CD4-positive, CD25-positive, alpha-beta regulatory T cell (primary cell): ENCODE data around the gene ADORA1. TPM values are rescaled to one million over a fixed set of nuclear protein-coding genes. Genes with fewer than 3 reads are reported as not detected.
A peak's percentile ranks its signal among the peaks of the same experiment; 100 is the strongest.

Experiments
- ATAC-seq, 2 donors: fragments of 150-1000 bp; cut with Tn5 transposase; one replicate each; pipeline ENCODE4 v1.10.0; 2021; ENCODE audit warnings: low read depth in 2 of 2, moderate number of reproducible peaks in 2 of 2, moderate library complexity in 1 of 2
- DNase-seq, 3 donors: peaks; one replicate each; pipeline versions ENCODE4 v3.0.0 to v3.0.0-alpha.2; 2012 to 2022; ENCODE audit warnings: mixed read lengths in 1 of 3
- H3K27ac ChIP-seq: one replicate; pipeline ENCODE4 v1.7.0; 2013; ENCODE audit warnings: mild to moderate bottlenecking, low read length; ENCODE audit not compliant: insufficient read depth, poor library complexity, severe bottlenecking
- H3K27me3 ChIP-seq: one replicate; pipeline ENCODE4 v1.7.0; 2013; ENCODE audit warnings: low read length; ENCODE audit not compliant: control insufficient read depth, insufficient read depth
- H3K36me3 ChIP-seq: one replicate; pipeline ENCODE4 v1.7.0; 2013; ENCODE audit warnings: mild to moderate bottlenecking, low read length, moderate library complexity; ENCODE audit not compliant: control insufficient read depth, insufficient read depth
- H3K4me1 ChIP-seq: 2 replicates; pipeline ENCODE4 v1.7.0; 2013; ENCODE audit warnings: mild to moderate bottlenecking, low read length; ENCODE audit not compliant: insufficient read depth, control insufficient read depth, poor library complexity, severe bottlenecking
- H3K4me3 ChIP-seq: one replicate; pipeline ENCODE4 v1.7.0; 2013; ENCODE audit warnings: low read depth, mild to moderate bottlenecking, low read length, moderate library complexity
- H3K9me3 ChIP-seq, 2 experiments: 1 replicate in 1 of 2; 2 replicates in 1 of 2; pipeline ENCODE4 v1.7.0; 2013; ENCODE audit warnings: low read length in 2 of 2, mild to moderate bottlenecking in 1 of 2, moderate library complexity in 1 of 2; ENCODE audit not compliant: control insufficient read depth in 2 of 2
- H3K27ac Mint-ChIP-seq, 3 donors: one replicate each; pipeline ENCODE4 v1.8.0; 2020 to 2022; ENCODE audit warnings: mild to moderate bottlenecking in 3 of 3, mixed read lengths in 3 of 3, moderate library complexity in 2 of 3
- H3K27me3 Mint-ChIP-seq: one replicate; pipeline ENCODE4 v1.8.0; 2022; ENCODE audit warnings: mild to moderate bottlenecking, mixed read lengths
- H3K36me3 Mint-ChIP-seq: one replicate; pipeline ENCODE4 v1.8.0; 2020; ENCODE audit warnings: mixed read lengths
- H3K4me1 Mint-ChIP-seq, 4 donors: one replicate each; pipeline ENCODE4 v1.8.0; 2020 to 2022; ENCODE audit warnings: mixed read lengths in 4 of 4, mild to moderate bottlenecking in 1 of 4
- H3K4me3 Mint-ChIP-seq, 4 donors: one replicate each; pipeline ENCODE4 v1.8.0; 2020 to 2022; ENCODE audit warnings: mild to moderate bottlenecking in 4 of 4, mixed read lengths in 4 of 4, moderate library complexity in 3 of 4
- H3K9me3 Mint-ChIP-seq, 7 donors: one replicate each; pipeline ENCODE4 v1.8.0; 2020 to 2022; ENCODE audit warnings: mixed read lengths in 7 of 7, mild to moderate bottlenecking in 3 of 7, moderate library complexity in 2 of 7
- polyA plus RNA-seq, 4 donors: library from polyadenylated mRNA; unstranded; fragments of 300-500 nt; fragmentation: Illumina TruSeq; gene quantifications; one replicate each; pipeline ENCODE4 v1.2.3, GENCODE V29; 2021
- total RNA-seq: library from RNA; stranded (reverse); gene quantifications from one replicate; pipeline ENCODE4 v1.2.3, GENCODE V29; 2022

The ADORA1 gene
- total and polyA plus RNA-seq, 5 donors from 2014 or later = not detected

GRCh38 chr1:203153051-203153988, 25.8 kb downstream of the ADORA1 start:
- H3K27ac Mint-ChIP-seq = peak overlapping the region in 1 of 3 donors; percentile 31
- Histone ChIP-seq H3K4me1 (no peaks in the 10 kb centered on the region), H3K27ac (no peak overlapping the region), H3K9me3 (peaks cover 0 to 2% of the 10 kb centered on the region in 2 experiments), H3K27me3 (no peaks in the 10 kb centered on the region), H3K36me3 (no peaks in the 10 kb centered on the region), H3K4me3 (no peak overlapping the region)
- ATAC-seq (no peak), DNase-seq (no peak)
- peaks cover 16% of the 10 kb centered on the region for H3K27me3 Mint-ChIP-seq
- H3K36me3 Mint-ChIP-seq = no peaks in the 10 kb centered on the region
- H3K4me1 Mint-ChIP-seq = no peaks in the 10 kb centered on the region
- no peak overlapping the region for H3K4me3 Mint-ChIP-seq
- H3K9me3 Mint-ChIP-seq = peaks cover 0 to 2% (median 0%) of the 10 kb centered on the region in 7 donors

GRCh38 chr1:203153989-203154821, 26.7 kb downstream of the ADORA1 start:
- H3K36me3 ChIP-seq = no peaks in the 10 kb centered on the region
- no peaks in the 10 kb centered on the region for H3K36me3 Mint-ChIP-seq
- H3K4me1 Mint-ChIP-seq = no peaks in the 10 kb centered on the region
- peaks cover 0 to 4% (median 0%) of the 10 kb centered on the region in 7 donors for H3K9me3 Mint-ChIP-seq
- H3K4me3 Mint-ChIP-seq = no peak overlapping the region
- no peak for DNase-seq
- peak overlapping the region in 1 of 3 donors; percentile 31 for H3K27ac Mint-ChIP-seq
- H3K4me1 ChIP-seq = no peaks in the 10 kb centered on the region
- no peak overlapping the region for H3K4me3 ChIP-seq
- H3K9me3 ChIP-seq = peaks cover 3 to 4% of the 10 kb centered on the region in 2 experiments
- H3K27ac ChIP-seq = no peak overlapping the region
- peaks cover 19% of the 10 kb centered on the region for H3K27me3 Mint-ChIP-seq
- ATAC-seq = no peak
- no peaks in the 10 kb centered on the region for H3K27me3 ChIP-seq

GRCh38 chr1:203156280-203156679, 28.8 kb downstream of the ADORA1 start:
- Mint-ChIP-seq H3K9me3 (peaks cover 0 to 9% (median 0%) of the 10 kb centered on the region in 7 donors), H3K27me3 (peaks cover 21% of the 10 kb centered on the region), H3K36me3 (no peaks in the 10 kb centered on the region), H3K4me3 (no peak overlapping the region), H3K27ac (no peak overlapping the region), H3K4me1 (no peaks in the 10 kb centered on the region)
- ATAC-seq (no peak), DNase-seq (no peak)
- Histone ChIP-seq H3K36me3 (no peaks in the 10 kb centered on the region), H3K4me1 (no peaks in the 10 kb centered on the region), H3K27ac (no peak overlapping the region), H3K9me3 (peaks cover 3 to 4% of the 10 kb centered on the region in 2 experiments), H3K27me3 (no peaks in the 10 kb centered on the region), H3K4me3 (no peak overlapping the region)

GRCh38 chr1:203158423-203158822, 30.9 kb downstream of the ADORA1 start:
- Histone ChIP-seq H3K36me3 (no peaks in the 10 kb centered on the region), H3K4me3 (no peak overlapping the region), H3K27ac (no peak overlapping the region), H3K27me3 (peaks cover 6% of the 10 kb centered on the region), H3K4me1 (no peaks in the 10 kb centered on the region), H3K9me3 (peaks cover 3 to 4% of the 10 kb centered on the region in 2 experiments)
- Mint-ChIP-seq H3K36me3 (no peaks in the 10 kb centered on the region), H3K9me3 (peaks cover 0 to 9% (median 0%) of the 10 kb centered on the region in 7 donors), H3K27me3 (peaks cover 16% of the 10 kb centered on the region), H3K27ac (no peak overlapping the region), H3K4me1 (no peaks in the 10 kb centered on the region), H3K4me3 (no peak overlapping the region)
- no peak for ATAC-seq
- DNase-seq = no peak

GRCh38 chr1:203158960-203159665, 31.6 kb downstream of the ADORA1 start:
- Mint-ChIP-seq H3K9me3 (peaks cover 0 to 9% (median 0%) of the 10 kb centered on the region in 7 donors), H3K4me3 (no peak overlapping the region), H3K27me3 (peaks cover 16% of the 10 kb centered on the region), H3K27ac (no peak overlapping the region), H3K36me3 (no peaks in the 10 kb centered on the region), H3K4me1 (no peaks in the 10 kb centered on the region)
- Histone ChIP-seq H3K27me3 (peaks cover 6% of the 10 kb centered on the region), H3K36me3 (no peaks in the 10 kb centered on the region), H3K27ac (no peak overlapping the region), H3K9me3 (peaks cover 3 to 4% of the 10 kb centered on the region in 2 experiments), H3K4me3 (no peak overlapping the region), H3K4me1 (no peaks in the 10 kb centered on the region)
- no peak for ATAC-seq
- no peak for DNase-seq

GRCh38 chr1:203159844-203160243, 32.3 kb downstream of the ADORA1 start:
- Mint-ChIP-seq H3K27me3 (peaks cover 14% of the 10 kb centered on the region), H3K36me3 (no peaks in the 10 kb centered on the region), H3K9me3 (peaks cover 0 to 9% (median 0%) of the 10 kb centered on the region in 7 donors), H3K4me1 (no peaks in the 10 kb centered on the region), H3K4me3 (no peak overlapping the region), H3K27ac (no peak overlapping the region)
- ATAC-seq (no peak), DNase-seq (no peak)
- Histone ChIP-seq H3K36me3 (no peaks in the 10 kb centered on the region), H3K27ac (no peak overlapping the region), H3K4me3 (no peak overlapping the region), H3K9me3 (peaks cover 3 to 4% of the 10 kb centered on the region in 2 experiments), H3K4me1 (no peaks in the 10 kb centered on the region), H3K27me3 (peaks cover 6% of the 10 kb centered on the region)

- no peaks in the 10 kb centered on the region for H3K36me3 ChIP-seq
Measured at GRCh38 chr1:203161175-203161574, 33.6 kb downstream of the ADORA1 start.

More at GRCh38 chr1:203161175-203161574, 33.6 kb downstream of the ADORA1 start:
- peaks cover 6% of the 10 kb centered on the region for H3K27me3 ChIP-seq
- H3K4me3 Mint-ChIP-seq = no peak overlapping the region
- no peak for DNase-seq
- H3K27ac Mint-ChIP-seq = no peak overlapping the region
- H3K4me1 Mint-ChIP-seq = no peaks in the 10 kb centered on the region
- no peaks in the 10 kb centered on the region for H3K36me3 Mint-ChIP-seq
- H3K4me1 ChIP-seq = no peaks in the 10 kb centered on the region
- H3K9me3 Mint-ChIP-seq = peaks cover 0 to 9% (median 0%) of the 10 kb centered on the region in 7 donors
- peaks cover 12% of the 10 kb centered on the region for H3K27me3 Mint-ChIP-seq
- ATAC-seq = no peak
- H3K9me3 ChIP-seq = peaks cover 3 to 4% of the 10 kb centered on the region in 2 experiments
- H3K4me3 ChIP-seq = no peak overlapping the region
- H3K27ac ChIP-seq = no peak overlapping the region
